HCT116 (cell line): ENCODE measurements around the gene FRK.

ENCODE experiments used
- EZH2 ChIP-seq: fragments of 200-600 bp; sonication (generic); IDR thresholded peaks from 2 replicates; pipeline ENCODE4 v1.6.1; 2017; ENCODE audit warnings: antibody characterized with exemption, mixed run types
- EZH2phosphoT487 ChIP-seq: fragments of 200-600 bp; IDR thresholded peaks from 2 replicates; pipeline ENCODE4 v1.6.1; 2018; ENCODE audit warnings: antibody characterized with exemption, borderline replicate concordance
- MAX ChIP-seq: IDR thresholded peaks from 2 replicates; pipeline ENCODE4 v1.6.1; 2012
- POLR2A ChIP-seq: IDR thresholded peaks from 2 replicates; pipeline ENCODE4 v1.7.0; 2011; ENCODE audit warnings: borderline replicate concordance; ENCODE audit not compliant: insufficient read depth, insufficient read length; ENCODE audit errors: extremely low read depth
- POLR2AphosphoS5 ChIP-seq: IDR thresholded peaks from 2 replicates; pipeline ENCODE4 v1.6.1; 2011; ENCODE audit warnings: mild to moderate bottlenecking, low read depth, low read length, moderate library complexity
- SIN3A ChIP-seq: IDR thresholded peaks from 2 replicates; pipeline ENCODE4 v1.6.1; 2012; ENCODE audit warnings: low read depth
- SP1 ChIP-seq: IDR thresholded peaks from 2 replicates; pipeline ENCODE4 v1.6.1; 2012; ENCODE audit warnings: low read depth
- YY1 ChIP-seq: IDR thresholded peaks from 2 replicates; pipeline ENCODE4 v1.6.1; 2011; ENCODE audit warnings: low read length, low read depth, moderate library complexity, mild to moderate bottlenecking; ENCODE audit not compliant: insufficient replicate concordance; ENCODE audit errors: extremely low read depth
- TF ChIP-seq, protein P1 (sequence below), 3 experiments: fragments of 200-600 bp in 1 of 3; sonication (generic) in 1 of 3; IDR thresholded peaks in 2 of 3; conservative IDR thresholded peaks in 1 of 3; 2 replicates each; pipeline ENCODE4 v1.5.1; 2012 to 2017; ENCODE audit warnings: low read depth in 2 of 3, low read length in 2 of 3, antibody characterized with exemption in 1 of 3, borderline replicate concordance in 1 of 3, control low read depth in 1 of 3, mild to moderate bottlenecking in 1 of 3, mixed read lengths in 1 of 3, mixed run types in 1 of 3, moderate library complexity in 1 of 3; ENCODE audit not compliant: insufficient read depth in 1 of 3
- TF ChIP-seq, protein P2 (sequence below): IDR thresholded peaks from 2 replicates; pipeline ENCODE4 v1.6.1; 2012; ENCODE audit warnings: low read depth
- TF ChIP-seq, protein P3 (sequence below): IDR thresholded peaks from 2 replicates; pipeline ENCODE4 v1.6.1; 2011; ENCODE audit warnings: mild to moderate bottlenecking, low read length, moderate library complexity; ENCODE audit not compliant: insufficient replicate concordance; ENCODE audit errors: extremely low read depth

DNA sequence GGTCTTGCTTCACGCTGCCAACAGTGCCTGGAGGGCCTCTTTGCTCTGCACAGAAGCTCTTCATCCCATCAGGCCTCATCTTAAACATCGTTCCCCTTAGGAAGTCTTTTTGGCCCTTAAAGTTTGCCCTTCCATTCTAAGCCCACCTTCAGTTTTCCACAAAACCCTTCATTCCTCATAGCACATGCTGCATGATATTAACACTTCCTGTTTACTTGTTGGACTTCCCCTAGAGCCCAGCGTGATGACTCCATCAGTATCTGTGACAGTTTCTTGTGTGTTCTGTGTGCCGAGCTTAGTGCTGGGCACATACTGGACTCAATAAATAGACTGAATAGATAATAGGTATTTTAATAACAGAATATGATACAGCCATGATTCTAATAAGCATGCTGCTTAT lies 42.2 kb upstream of the FRK start:
- no peak for TF ChIP-seq POLR2AphosphoS5
- TF ChIP-seq, protein P1, sequence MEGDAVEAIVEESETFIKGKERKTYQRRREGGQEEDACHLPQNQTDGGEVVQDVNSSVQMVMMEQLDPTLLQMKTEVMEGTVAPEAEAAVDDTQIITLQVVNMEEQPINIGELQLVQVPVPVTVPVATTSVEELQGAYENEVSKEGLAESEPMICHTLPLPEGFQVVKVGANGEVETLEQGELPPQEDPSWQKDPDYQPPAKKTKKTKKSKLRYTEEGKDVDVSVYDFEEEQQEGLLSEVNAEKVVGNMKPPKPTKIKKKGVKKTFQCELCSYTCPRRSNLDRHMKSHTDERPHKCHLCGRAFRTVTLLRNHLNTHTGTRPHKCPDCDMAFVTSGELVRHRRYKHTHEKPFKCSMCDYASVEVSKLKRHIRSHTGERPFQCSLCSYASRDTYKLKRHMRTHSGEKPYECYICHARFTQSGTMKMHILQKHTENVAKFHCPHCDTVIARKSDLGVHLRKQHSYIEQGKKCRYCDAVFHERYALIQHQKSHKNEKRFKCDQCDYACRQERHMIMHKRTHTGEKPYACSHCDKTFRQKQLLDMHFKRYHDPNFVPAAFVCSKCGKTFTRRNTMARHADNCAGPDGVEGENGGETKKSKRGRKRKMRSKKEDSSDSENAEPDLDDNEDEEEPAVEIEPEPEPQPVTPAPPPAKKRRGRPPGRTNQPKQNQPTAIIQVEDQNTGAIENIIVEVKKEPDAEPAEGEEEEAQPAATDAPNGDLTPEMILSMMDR (IDR thresholded peaks at IDR 0.05 in 2 of 3, conservative IDR thresholded peaks at IDR 0.05 in 1 of 3; ENCODE audit: borderline replicate concordance in 1 of 3, insufficient read depth in 1 of 3, low read depth in 2 of 3, low read length in 2 of 3): no peak
- TF ChIP-seq POLR2A: no peak
- TF ChIP-seq, protein P2, sequence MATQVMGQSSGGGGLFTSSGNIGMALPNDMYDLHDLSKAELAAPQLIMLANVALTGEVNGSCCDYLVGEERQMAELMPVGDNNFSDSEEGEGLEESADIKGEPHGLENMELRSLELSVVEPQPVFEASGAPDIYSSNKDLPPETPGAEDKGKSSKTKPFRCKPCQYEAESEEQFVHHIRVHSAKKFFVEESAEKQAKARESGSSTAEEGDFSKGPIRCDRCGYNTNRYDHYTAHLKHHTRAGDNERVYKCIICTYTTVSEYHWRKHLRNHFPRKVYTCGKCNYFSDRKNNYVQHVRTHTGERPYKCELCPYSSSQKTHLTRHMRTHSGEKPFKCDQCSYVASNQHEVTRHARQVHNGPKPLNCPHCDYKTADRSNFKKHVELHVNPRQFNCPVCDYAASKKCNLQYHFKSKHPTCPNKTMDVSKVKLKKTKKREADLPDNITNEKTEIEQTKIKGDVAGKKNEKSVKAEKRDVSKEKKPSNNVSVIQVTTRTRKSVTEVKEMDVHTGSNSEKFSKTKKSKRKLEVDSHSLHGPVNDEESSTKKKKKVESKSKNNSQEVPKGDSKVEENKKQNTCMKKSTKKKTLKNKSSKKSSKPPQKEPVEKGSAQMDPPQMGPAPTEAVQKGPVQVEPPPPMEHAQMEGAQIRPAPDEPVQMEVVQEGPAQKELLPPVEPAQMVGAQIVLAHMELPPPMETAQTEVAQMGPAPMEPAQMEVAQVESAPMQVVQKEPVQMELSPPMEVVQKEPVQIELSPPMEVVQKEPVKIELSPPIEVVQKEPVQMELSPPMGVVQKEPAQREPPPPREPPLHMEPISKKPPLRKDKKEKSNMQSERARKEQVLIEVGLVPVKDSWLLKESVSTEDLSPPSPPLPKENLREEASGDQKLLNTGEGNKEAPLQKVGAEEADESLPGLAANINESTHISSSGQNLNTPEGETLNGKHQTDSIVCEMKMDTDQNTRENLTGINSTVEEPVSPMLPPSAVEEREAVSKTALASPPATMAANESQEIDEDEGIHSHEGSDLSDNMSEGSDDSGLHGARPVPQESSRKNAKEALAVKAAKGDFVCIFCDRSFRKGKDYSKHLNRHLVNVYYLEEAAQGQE: no peak
- TF ChIP-seq YY1: no peak
- TF ChIP-seq, protein P3, sequence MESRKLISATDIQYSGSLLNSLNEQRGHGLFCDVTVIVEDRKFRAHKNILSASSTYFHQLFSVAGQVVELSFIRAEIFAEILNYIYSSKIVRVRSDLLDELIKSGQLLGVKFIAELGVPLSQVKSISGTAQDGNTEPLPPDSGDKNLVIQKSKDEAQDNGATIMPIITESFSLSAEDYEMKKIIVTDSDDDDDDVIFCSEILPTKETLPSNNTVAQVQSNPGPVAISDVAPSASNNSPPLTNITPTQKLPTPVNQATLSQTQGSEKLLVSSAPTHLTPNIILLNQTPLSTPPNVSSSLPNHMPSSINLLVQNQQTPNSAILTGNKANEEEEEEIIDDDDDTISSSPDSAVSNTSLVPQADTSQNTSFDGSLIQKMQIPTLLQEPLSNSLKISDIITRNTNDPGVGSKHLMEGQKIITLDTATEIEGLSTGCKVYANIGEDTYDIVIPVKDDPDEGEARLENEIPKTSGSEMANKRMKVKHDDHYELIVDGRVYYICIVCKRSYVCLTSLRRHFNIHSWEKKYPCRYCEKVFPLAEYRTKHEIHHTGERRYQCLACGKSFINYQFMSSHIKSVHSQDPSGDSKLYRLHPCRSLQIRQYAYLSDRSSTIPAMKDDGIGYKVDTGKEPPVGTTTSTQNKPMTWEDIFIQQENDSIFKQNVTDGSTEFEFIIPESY: no peak
- TF ChIP-seq SIN3A: no peak
- TF ChIP-seq EZH2phosphoT487: no peak
- TF ChIP-seq EZH2: no peak
- no peak for TF ChIP-seq SP1
- TF ChIP-seq MAX: no peak
